Uterus (tissue), 4 donors: ENCODE results near the gene TMEM117. TPM values are rescaled to one million over a fixed set of nuclear protein-coding genes. Genes with fewer than 3 reads are reported as not detected.

Experiments used
- DNase-seq, 2 donors: peaks; one replicate each; pipeline ENCODE4 v3.0.0-alpha.2; 2019 to 2020
- H3K27ac ChIP-seq, 2 donors: fragments of 200-600 bp; sonication (generic); 1 replicate in 1 of 2; 2 replicates in 1 of 2; pipeline ENCODE4 v1.5.1; 2016 to 2018
- H3K27me3 ChIP-seq, 2 donors: fragments of 200-600 bp; sonication (generic); one replicate each; pipeline ENCODE4 v1.5.1; 2018 to 2019; ENCODE audit warnings: control low read depth in 1 of 2
- H3K36me3 ChIP-seq, 2 donors: fragments of 200-600 bp; sonication (generic); one replicate each; pipeline ENCODE4 v1.5.1; 2019; ENCODE audit warnings: control low read depth in 1 of 2
- H3K4me1 ChIP-seq, 2 donors: fragments of 200-600 bp; sonication (generic); one replicate each; pipeline ENCODE4 v1.5.1; 2018 to 2019; ENCODE audit warnings: control low read depth in 1 of 2
- H3K4me3 ChIP-seq, 2 donors: fragments of 200-600 bp; sonication (generic); 1 replicate in 1 of 2; 2 replicates in 1 of 2; pipeline ENCODE4 v1.5.1; 2018 to 2019; ENCODE audit warnings: mild to moderate bottlenecking in 1 of 2
- H3K9me3 ChIP-seq, 2 donors: fragments of 200-600 bp; sonication (generic); one replicate each; pipeline ENCODE4 v1.5.1; 2019; ENCODE audit warnings: control low read depth in 1 of 2
- CTCF ChIP-seq, 4 experiments: fragments of 200-600 bp in 2 of 4; fragments of 450-650 bp in 2 of 4; sonication (generic) in 2 of 4; IDR thresholded peaks; one replicate each; pipeline ENCODE4 v1.5.1; 2016 to 2019; ENCODE audit warnings: antibody characterized with exemption in 4 of 4, mild to moderate bottlenecking in 2 of 4, moderate library complexity in 1 of 4
- POLR2A ChIP-seq, 2 donors: fragments of 450-650 bp; IDR thresholded peaks; one replicate each; pipeline ENCODE4 v1.6.1; 2016; ENCODE audit warnings: antibody characterized with exemption in 2 of 2, mild to moderate bottlenecking in 1 of 2, moderate library complexity in 1 of 2
- intact Hi-C: fragments of 100-400 bp; cut with DNase I; formaldehyde crosslinking; loops from one replicate; pipeline ENCODE4 v1.15.1; 2023; ENCODE audit warnings: low total_unique reads
- total RNA-seq, 4 donors: library from RNA; depleted of rRNA in 3 of 4; stranded (reverse); fragments of >200 nt in 3 of 4; gene quantifications; one replicate each; pipeline versions ENCODE4 v1.1.0 to v1.2.4, GENCODE V29; 2014 to 2023
- donor health status: DM: yes; HTN: yes; CAD: no.

Gene TMEM117
- total RNA-seq, 4 donors from 2014 or later: 1.0 to 34.4 (median 6.1) TPM

GRCh38 chr12:43895580-43896206, 59.8 kb downstream of the TMEM117 start:
- no peak overlapping the region for H3K4me3 ChIP-seq
- no peak for TF ChIP-seq CTCF (IDR thresholded peaks at IDR 0.05)
- TF ChIP-seq POLR2A (IDR thresholded peaks at IDR 0.05): no peak
- H3K36me3 ChIP-seq: no peaks in the 10 kb centered on the region
- intact Hi-C loops: no loop called here
- no peaks in the 10 kb centered on the region for H3K9me3 ChIP-seq
- H3K4me1 ChIP-seq: no peaks in the 10 kb centered on the region
- no peak overlapping the region for H3K27ac ChIP-seq
- DNase-seq: no peak
- no peaks in the 10 kb centered on the region for H3K27me3 ChIP-seq

GRCh38 chr12:43896496-43896895, 60.6 kb downstream of the TMEM117 start:
- intact Hi-C loops: no loop called here
- no peaks in the 10 kb centered on the region for H3K27me3 ChIP-seq
- TF ChIP-seq POLR2A (IDR thresholded peaks at IDR 0.05) (no peak), CTCF (IDR thresholded peaks at IDR 0.05) (no peak)

GRCh38 chr12:43898474-43898873, 62.6 kb downstream of the TMEM117 start:
- H3K9me3 ChIP-seq: no peaks in the 10 kb centered on the region
- no peak for DNase-seq
- H3K4me3 ChIP-seq: no peak overlapping the region
- no peaks in the 10 kb centered on the region for H3K4me1 ChIP-seq
- H3K27me3 ChIP-seq: no peaks in the 10 kb centered on the region
- H3K36me3 ChIP-seq: no peaks in the 10 kb centered on the region
- intact Hi-C loops: no loop called here
- H3K27ac ChIP-seq: no peak overlapping the region
- no peak for TF ChIP-seq POLR2A (IDR thresholded peaks at IDR 0.05)
- no peak for TF ChIP-seq CTCF (IDR thresholded peaks at IDR 0.05)

More at GRCh38 chr12:43896496-43896895, 60.6 kb downstream of the TMEM117 start:
- Histone ChIP-seq H3K27ac (no peak overlapping the region), H3K4me3 (no peak overlapping the region), H3K9me3 (no peaks in the 10 kb centered on the region), H3K36me3 (no peaks in the 10 kb centered on the region), H3K4me1 (no peaks in the 10 kb centered on the region)
- no peak for DNase-seq

GRCh38 chr12:43899574-43899973, 63.7 kb downstream of the TMEM117 start:
- no peaks in the 10 kb centered on the region for H3K4me1 ChIP-seq
- DNase-seq: no peak
- H3K27me3 ChIP-seq: no peaks in the 10 kb centered on the region
- H3K9me3 ChIP-seq: no peaks in the 10 kb centered on the region
- TF ChIP-seq CTCF (IDR thresholded peaks at IDR 0.05) (no peak), POLR2A (IDR thresholded peaks at IDR 0.05) (no peak)
- no peaks in the 10 kb centered on the region for H3K36me3 ChIP-seq
- no peak overlapping the region for H3K4me3 ChIP-seq
- intact Hi-C loops: no loop called here
- no peak overlapping the region for H3K27ac ChIP-seq

DNA sequence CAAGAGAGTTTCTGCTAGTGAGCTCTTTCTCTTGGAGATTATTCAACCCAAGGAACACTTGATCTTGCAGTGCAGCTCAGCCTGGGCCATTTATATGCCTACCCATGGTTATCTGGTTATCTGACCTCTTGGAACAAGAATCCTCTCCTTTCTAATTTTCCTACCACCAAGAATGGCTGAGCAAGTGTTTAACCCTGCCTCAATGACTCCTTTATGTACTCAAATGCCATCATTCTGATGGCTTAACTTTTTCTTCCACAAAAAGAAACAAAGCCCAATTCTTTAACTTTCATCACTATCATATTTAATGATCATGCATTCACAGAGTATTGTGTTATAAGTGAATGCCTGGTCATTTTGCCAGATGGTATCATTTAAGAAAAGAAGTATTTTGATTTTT, 67.8 kb downstream of the TMEM117 start:
- Histone ChIP-seq H3K36me3 (no peaks in the 10 kb centered on the region), H3K4me1 (no peaks in the 10 kb centered on the region), H3K27ac (no peak overlapping the region), H3K9me3 (no peaks in the 10 kb centered on the region), H3K4me3 (no peak overlapping the region), H3K27me3 (no peaks in the 10 kb centered on the region)
- no peak for TF ChIP-seq POLR2A (IDR thresholded peaks at IDR 0.05)
- TF ChIP-seq CTCF (IDR thresholded peaks at IDR 0.05): no peak
- DNase-seq: no peak
- intact Hi-C loops: no loop called here
